HepG2 (cell line): Measurements from ENCODE around the gene CCDC38. TPM values are rescaled to one million over a fixed set of nuclear protein-coding genes. Genes with fewer than 3 reads are reported as not detected.

Experiments
- CEBPG ChIP-seq: IDR thresholded peaks from 2 replicates; pipeline ENCODE4 v1.6.1; 2016
- FOXK1 ChIP-seq: sonication (generic); formaldehyde crosslinking; IDR thresholded peaks from 2 replicates; pipeline ENCODE4 v1.4.0; 2020; ENCODE audit warnings: low read depth, missing genetic modification reagents, borderline replicate concordance
- FOXM1 ChIP-seq: sonication (generic); formaldehyde crosslinking; IDR thresholded peaks from 2 replicates; pipeline ENCODE4 v1.5.0; 2020; ENCODE audit warnings: missing genetic modification reagents
- HDAC1 ChIP-seq: sonication (generic); formaldehyde crosslinking; IDR thresholded peaks from 2 replicates; pipeline ENCODE4 v1.5.1; 2020; ENCODE audit warnings: mild to moderate bottlenecking, missing genetic modification reagents
- REL ChIP-seq: sonication (generic); formaldehyde crosslinking; conservative IDR thresholded peaks from 2 replicates; pipeline ENCODE4 v1.8.0; 2022; ENCODE audit warnings: mild to moderate bottlenecking, missing genetic modification reagents, moderate library complexity
- ZNF607 ChIP-seq: sonication (generic); formaldehyde crosslinking; IDR thresholded peaks from 2 replicates; pipeline ENCODE4 v1.5.1; 2020; ENCODE audit warnings: missing genetic modification reagents, mild to moderate bottlenecking, borderline replicate concordance
- ZNF644 ChIP-seq: IDR thresholded peaks from 2 replicates; pipeline ENCODE4 v1.6.1; 2016; ENCODE audit warnings: low read depth
- polyA plus RNA-seq, 8 experiments: library from polyadenylated mRNA; depleted of rRNA in 3 of 8; stranded (reverse) in 7 of 8; unstranded in 1 of 8; fragments of >200 nt; fragmentation: Illumina TruSeq in 4 of 8; extraction: Trizol in 4 of 8; gene quantifications; 2 replicates each; pipeline versions ENCODE4 v1.2.1 to v1.2.3, GENCODE V29; 2011 to 2016; ENCODE audit warnings: low read depth in 4 of 8, missing spikeins in 1 of 8, mixed read lengths in 1 of 8; ENCODE audit not compliant: insufficient read depth in 1 of 8
- total RNA-seq, 5 experiments: library from RNA; depleted of rRNA; stranded (reverse); fragments of >200 nt; fragmentation: Illumina TruSeq; extraction: Trizol; gene quantifications; 2 replicates each; pipeline ENCODE4 v1.2.3, GENCODE V29; 2016; ENCODE audit warnings: low read depth in 1 of 5
- TF ChIP-seq, protein P1 (sequence below): sonication (generic); formaldehyde crosslinking; IDR thresholded peaks from 2 replicates; pipeline ENCODE4 v1.4.0; 2020; ENCODE audit warnings: missing genetic modification reagents
- TF ChIP-seq, protein P2 (sequence below): sonication (generic); formaldehyde crosslinking; IDR thresholded peaks from 2 replicates; pipeline ENCODE4 v1.4.0; 2020; ENCODE audit warnings: missing genetic modification reagents
- TF ChIP-seq, protein P3 (sequence below): sonication (generic); IDR thresholded peaks from 2 replicates; pipeline ENCODE4 v1.6.1; 2016; ENCODE audit warnings: low read depth, borderline replicate concordance
- TF ChIP-seq, protein P4 (sequence below): sonication (generic); formaldehyde crosslinking; conservative IDR thresholded peaks from 2 replicates; pipeline ENCODE4 v1.8.0; 2022; ENCODE audit warnings: missing genetic modification reagents
- TF ChIP-seq, protein P5 (sequence below): fragments of 450-650 bp; IDR thresholded peaks from 2 replicates; pipeline ENCODE4 v1.6.1; 2016
- TF ChIP-seq, protein P6 (sequence below): sonication (generic); formaldehyde crosslinking; IDR thresholded peaks from 2 replicates; pipeline ENCODE4 v1.5.0; 2020; ENCODE audit warnings: mild to moderate bottlenecking, missing genetic modification reagents
- TF ChIP-seq, protein P7 (sequence below): IDR thresholded peaks from 2 replicates; pipeline ENCODE4 v1.6.1; 2016; ENCODE audit warnings: low read depth, control low read depth

The CCDC38 gene
- total and polyA plus RNA-seq, 2 of the 13 experiments (the other 11 are each of a cell fraction or from before 2014, with no cell fraction given) = 0.24 to 0.32 TPM

DNA sequence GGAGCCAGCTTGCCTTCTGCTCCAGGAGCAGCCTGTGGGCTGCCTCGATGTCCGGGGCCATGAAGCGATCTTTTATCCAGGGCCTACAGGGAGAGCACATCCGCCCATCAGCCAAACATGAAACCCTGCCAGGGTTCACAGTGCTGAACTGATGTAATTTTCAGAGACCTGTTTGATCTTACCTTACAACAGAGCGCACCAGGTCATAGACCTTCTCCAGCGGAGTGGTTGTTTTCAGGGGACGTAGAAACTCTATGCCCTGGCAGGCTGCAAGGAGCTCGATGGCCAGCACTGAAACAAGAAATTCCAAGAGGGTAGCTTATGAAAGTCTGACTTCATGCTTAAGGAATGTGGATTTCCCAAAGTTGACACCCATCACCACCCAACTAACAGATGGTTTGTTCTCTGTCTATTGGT lies 34.0 kb upstream of the CCDC38 start (continued):
- TF ChIP-seq, protein P1, sequence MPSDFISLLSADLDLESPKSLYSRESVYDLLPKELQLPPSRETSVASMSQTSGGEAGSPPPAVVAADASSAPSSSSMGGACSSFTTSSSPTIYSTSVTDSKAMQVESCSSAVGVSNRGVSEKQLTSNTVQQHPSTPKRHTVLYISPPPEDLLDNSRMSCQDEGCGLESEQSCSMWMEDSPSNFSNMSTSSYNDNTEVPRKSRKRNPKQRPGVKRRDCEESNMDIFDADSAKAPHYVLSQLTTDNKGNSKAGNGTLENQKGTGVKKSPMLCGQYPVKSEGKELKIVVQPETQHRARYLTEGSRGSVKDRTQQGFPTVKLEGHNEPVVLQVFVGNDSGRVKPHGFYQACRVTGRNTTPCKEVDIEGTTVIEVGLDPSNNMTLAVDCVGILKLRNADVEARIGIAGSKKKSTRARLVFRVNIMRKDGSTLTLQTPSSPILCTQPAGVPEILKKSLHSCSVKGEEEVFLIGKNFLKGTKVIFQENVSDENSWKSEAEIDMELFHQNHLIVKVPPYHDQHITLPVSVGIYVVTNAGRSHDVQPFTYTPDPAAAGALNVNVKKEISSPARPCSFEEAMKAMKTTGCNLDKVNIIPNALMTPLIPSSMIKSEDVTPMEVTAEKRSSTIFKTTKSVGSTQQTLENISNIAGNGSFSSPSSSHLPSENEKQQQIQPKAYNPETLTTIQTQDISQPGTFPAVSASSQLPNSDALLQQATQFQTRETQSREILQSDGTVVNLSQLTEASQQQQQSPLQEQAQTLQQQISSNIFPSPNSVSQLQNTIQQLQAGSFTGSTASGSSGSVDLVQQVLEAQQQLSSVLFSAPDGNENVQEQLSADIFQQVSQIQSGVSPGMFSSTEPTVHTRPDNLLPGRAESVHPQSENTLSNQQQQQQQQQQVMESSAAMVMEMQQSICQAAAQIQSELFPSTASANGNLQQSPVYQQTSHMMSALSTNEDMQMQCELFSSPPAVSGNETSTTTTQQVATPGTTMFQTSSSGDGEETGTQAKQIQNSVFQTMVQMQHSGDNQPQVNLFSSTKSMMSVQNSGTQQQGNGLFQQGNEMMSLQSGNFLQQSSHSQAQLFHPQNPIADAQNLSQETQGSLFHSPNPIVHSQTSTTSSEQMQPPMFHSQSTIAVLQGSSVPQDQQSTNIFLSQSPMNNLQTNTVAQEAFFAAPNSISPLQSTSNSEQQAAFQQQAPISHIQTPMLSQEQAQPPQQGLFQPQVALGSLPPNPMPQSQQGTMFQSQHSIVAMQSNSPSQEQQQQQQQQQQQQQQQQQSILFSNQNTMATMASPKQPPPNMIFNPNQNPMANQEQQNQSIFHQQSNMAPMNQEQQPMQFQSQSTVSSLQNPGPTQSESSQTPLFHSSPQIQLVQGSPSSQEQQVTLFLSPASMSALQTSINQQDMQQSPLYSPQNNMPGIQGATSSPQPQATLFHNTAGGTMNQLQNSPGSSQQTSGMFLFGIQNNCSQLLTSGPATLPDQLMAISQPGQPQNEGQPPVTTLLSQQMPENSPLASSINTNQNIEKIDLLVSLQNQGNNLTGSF = no peak
- TF ChIP-seq FOXK1 (CRISPR knock-in tag) (peak; percentile 27; the same call in 1 of the 2 replicates), FOXM1 (CRISPR knock-in tag) (no peak), ZNF607 (CRISPR knock-in tag) (peak; percentile 33; the same call in 1 of the 2 replicates), REL (CRISPR knock-in tag) (no peak), HDAC1 (peak; percentile 88), CEBPG (CRISPR knock-in tag) (peak; percentile 88), ZNF644 (CRISPR knock-in tag) (peak; percentile 89)
- TF ChIP-seq, protein P2, sequence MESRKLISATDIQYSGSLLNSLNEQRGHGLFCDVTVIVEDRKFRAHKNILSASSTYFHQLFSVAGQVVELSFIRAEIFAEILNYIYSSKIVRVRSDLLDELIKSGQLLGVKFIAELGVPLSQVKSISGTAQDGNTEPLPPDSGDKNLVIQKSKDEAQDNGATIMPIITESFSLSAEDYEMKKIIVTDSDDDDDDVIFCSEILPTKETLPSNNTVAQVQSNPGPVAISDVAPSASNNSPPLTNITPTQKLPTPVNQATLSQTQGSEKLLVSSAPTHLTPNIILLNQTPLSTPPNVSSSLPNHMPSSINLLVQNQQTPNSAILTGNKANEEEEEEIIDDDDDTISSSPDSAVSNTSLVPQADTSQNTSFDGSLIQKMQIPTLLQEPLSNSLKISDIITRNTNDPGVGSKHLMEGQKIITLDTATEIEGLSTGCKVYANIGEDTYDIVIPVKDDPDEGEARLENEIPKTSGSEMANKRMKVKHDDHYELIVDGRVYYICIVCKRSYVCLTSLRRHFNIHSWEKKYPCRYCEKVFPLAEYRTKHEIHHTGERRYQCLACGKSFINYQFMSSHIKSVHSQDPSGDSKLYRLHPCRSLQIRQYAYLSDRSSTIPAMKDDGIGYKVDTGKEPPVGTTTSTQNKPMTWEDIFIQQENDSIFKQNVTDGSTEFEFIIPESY (CRISPR knock-in tag) = no peak
- TF ChIP-seq, protein P3, sequence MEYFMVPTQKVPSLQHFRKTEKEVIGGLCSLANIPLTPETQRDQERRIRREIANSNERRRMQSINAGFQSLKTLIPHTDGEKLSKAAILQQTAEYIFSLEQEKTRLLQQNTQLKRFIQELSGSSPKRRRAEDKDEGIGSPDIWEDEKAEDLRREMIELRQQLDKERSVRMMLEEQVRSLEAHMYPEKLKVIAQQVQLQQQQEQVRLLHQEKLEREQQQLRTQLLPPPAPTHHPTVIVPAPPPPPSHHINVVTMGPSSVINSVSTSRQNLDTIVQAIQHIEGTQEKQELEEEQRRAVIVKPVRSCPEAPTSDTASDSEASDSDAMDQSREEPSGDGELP = peak; percentile 35; the same call in 1 of the 2 replicates
- TF ChIP-seq, protein P4, sequence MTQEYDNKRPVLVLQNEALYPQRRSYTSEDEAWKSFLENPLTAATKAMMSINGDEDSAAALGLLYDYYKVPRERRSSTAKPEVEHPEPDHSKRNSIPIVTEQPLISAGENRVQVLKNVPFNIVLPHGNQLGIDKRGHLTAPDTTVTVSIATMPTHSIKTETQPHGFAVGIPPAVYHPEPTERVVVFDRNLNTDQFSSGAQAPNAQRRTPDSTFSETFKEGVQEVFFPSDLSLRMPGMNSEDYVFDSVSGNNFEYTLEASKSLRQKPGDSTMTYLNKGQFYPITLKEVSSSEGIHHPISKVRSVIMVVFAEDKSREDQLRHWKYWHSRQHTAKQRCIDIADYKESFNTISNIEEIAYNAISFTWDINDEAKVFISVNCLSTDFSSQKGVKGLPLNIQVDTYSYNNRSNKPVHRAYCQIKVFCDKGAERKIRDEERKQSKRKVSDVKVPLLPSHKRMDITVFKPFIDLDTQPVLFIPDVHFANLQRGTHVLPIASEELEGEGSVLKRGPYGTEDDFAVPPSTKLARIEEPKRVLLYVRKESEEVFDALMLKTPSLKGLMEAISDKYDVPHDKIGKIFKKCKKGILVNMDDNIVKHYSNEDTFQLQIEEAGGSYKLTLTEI = no peak
- TF ChIP-seq, protein P5, sequence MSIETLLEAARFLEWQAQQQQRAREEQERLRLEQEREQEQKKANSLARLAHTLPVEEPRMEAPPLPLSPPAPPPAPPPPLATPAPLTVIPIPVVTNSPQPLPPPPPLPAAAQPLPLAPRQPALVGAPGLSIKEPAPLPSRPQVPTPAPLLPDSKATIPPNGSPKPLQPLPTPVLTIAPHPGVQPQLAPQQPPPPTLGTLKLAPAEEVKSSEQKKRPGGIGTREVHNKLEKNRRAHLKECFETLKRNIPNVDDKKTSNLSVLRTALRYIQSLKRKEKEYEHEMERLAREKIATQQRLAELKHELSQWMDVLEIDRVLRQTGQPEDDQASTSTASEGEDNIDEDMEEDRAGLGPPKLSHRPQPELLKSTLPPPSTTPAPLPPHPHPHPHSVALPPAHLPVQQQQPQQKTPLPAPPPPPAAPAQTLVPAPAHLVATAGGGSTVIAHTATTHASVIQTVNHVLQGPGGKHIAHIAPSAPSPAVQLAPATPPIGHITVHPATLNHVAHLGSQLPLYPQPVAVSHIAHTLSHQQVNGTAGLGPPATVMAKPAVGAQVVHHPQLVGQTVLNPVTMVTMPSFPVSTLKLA = no peak
- TF ChIP-seq, protein P6, sequence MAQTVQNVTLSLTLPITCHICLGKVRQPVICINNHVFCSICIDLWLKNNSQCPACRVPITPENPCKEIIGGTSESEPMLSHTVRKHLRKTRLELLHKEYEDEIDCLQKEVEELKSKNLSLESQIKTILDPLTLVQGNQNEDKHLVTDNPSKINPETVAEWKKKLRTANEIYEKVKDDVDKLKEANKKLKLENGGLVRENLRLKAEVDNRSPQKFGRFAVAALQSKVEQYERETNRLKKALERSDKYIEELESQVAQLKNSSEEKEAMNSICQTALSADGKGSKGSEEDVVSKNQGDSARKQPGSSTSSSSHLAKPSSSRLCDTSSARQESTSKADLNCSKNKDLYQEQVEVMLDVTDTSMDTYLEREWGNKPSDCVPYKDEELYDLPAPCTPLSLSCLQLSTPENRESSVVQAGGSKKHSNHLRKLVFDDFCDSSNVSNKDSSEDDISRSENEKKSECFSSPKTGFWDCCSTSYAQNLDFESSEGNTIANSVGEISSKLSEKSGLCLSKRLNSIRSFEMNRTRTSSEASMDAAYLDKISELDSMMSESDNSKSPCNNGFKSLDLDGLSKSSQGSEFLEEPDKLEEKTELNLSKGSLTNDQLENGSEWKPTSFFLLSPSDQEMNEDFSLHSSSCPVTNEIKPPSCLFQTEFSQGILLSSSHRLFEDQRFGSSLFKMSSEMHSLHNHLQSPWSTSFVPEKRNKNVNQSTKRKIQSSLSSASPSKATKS (CRISPR knock-in tag) = no peak
- TF ChIP-seq, protein P7, sequence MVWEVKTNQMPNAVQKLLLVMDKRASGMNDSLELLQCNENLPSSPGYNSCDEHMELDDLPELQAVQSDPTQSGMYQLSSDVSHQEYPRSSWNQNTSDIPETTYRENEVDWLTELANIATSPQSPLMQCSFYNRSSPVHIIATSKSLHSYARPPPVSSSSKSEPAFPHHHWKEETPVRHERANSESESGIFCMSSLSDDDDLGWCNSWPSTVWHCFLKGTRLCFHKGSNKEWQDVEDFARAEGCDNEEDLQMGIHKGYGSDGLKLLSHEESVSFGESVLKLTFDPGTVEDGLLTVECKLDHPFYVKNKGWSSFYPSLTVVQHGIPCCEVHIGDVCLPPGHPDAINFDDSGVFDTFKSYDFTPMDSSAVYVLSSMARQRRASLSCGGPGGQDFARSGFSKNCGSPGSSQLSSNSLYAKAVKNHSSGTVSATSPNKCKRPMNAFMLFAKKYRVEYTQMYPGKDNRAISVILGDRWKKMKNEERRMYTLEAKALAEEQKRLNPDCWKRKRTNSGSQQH = 0 out of 2 replicates have a peak, but pooled peaks have one; percentile 33
